Measurements from ENCODE around the gene NOSTRIN.
A peak's percentile ranks its signal among the peaks of the same experiment; 100 is the strongest.

Gene NOSTRIN

DNA sequence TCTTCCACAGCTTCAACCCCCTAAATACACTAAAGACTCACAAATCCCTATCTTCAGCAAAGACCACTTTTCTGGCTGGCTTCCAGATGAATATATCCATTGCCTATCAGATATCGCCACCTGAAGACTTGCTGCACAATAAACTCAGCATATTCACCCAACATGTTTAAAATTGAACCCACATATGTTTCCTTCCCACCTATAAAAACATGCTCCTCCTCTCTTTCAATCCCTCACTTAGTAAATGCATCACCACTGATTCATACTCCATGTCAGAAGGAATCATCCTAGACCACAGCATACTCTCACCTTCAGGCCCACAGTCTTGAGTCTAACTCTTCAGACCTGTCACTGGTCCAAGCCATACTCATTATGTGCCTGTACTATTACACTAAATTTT, 82.5 kb downstream of the NOSTRIN start:
- TF ChIP-seq, protein P1, sequence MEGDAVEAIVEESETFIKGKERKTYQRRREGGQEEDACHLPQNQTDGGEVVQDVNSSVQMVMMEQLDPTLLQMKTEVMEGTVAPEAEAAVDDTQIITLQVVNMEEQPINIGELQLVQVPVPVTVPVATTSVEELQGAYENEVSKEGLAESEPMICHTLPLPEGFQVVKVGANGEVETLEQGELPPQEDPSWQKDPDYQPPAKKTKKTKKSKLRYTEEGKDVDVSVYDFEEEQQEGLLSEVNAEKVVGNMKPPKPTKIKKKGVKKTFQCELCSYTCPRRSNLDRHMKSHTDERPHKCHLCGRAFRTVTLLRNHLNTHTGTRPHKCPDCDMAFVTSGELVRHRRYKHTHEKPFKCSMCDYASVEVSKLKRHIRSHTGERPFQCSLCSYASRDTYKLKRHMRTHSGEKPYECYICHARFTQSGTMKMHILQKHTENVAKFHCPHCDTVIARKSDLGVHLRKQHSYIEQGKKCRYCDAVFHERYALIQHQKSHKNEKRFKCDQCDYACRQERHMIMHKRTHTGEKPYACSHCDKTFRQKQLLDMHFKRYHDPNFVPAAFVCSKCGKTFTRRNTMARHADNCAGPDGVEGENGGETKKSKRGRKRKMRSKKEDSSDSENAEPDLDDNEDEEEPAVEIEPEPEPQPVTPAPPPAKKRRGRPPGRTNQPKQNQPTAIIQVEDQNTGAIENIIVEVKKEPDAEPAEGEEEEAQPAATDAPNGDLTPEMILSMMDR (IDR thresholded peaks at IDR 0.05; ENCODE audit: insufficient read depth, missing control alignments): no peak
- no peak for FAIRE-seq
- DNase-seq (ENCODE audit: insufficient read length, low spot score): no peak

DNA sequence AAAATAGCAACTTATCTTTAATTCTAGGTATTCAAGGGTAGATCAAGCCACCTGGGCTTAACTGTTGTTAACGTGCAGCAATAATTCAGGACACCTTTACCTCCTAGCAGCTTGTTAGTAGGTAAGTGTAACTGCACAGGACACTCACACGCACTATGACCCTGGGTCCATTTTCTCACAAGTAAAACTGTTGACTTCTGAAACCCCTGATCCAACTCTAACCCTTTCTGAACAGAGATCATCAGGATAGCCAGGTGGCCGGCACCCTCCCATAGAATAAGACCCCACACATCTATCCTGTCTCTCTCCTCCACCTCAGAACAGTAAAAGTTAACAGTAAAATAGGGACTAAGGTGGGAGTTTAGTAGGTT, 87.2 kb downstream of the NOSTRIN start:
- TF ChIP-seq, protein P1 (IDR thresholded peaks at IDR 0.05; ENCODE audit: insufficient read depth, missing control alignments): no peak
- FAIRE-seq: no peak
- DNase-seq (ENCODE audit: insufficient read length, low spot score): no peak

DNA sequence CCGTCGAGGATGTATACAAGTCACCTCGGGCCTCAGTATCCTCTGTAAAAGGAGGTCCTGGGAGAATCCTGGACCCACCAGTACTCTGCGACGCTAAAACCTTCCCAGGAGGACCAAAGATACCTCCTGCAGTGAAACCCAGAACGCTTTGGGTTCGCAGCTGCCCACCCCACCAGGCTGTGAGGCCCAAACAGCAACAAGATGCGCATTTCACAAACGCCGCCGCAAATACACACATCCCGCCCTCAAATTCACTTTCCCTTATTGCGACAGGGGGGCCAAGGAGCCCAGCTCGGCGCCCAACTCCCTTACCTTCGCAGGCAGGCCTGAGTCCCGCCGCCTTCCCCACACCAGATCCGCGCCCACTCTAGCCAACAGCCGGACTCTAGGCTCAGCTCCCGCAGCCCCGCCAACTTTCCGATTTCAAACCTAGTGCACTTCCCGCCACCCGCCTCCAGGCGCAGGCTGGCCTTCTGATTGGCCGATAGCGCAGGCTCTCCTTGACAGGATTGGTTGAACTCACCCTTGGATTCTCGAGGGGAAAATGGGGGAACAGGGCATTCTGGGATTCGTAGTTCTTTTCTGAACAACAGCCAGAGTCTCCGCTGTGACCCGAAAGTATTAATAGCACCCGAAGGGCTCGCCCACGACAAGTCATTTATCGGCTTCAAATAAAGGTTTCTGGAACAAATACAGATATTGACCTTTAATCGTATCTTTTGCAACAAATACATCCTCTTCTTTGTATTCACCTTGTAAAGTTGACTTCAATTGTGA, 87.8 kb downstream of the NOSTRIN start, which contains the start of gene SPC25:
Gene SPC25 (minus strand): TSS at position 425 of the 777 bp plus-strand sequence. CDS start 911 bp downstream, outside the sequence.
- DNase-seq (ENCODE audit: insufficient read length, low spot score): peak; percentile 89
- FAIRE-seq: peak; percentile 84
- TF ChIP-seq, protein P1 (IDR thresholded peaks at IDR 0.05; ENCODE audit: insufficient read depth, missing control alignments): no peak

DNA sequence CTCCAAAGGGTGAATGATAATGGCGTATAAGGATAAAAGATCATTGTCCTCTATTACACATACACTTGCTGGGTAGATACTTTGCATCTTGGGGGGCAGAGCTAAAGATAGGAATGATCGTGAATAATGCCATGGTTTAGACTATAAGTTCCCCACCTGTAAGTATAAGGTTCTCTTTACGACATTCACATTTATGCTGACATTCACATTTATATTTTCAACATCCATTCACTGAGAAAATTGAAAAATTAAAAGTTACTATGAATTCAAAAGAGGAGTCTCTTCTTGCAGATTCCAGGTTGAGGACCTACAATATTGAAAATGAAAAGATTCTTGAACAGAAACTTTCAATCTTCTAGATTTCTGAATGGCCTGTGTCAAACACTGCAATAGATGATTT, 89.9 kb downstream of the NOSTRIN start:
- FAIRE-seq (no peak), DNase-seq (ENCODE audit: insufficient read length, low spot score) (no peak)
- TF ChIP-seq, protein P1 (IDR thresholded peaks at IDR 0.05; ENCODE audit: insufficient read depth, missing control alignments): no peak

DNA sequence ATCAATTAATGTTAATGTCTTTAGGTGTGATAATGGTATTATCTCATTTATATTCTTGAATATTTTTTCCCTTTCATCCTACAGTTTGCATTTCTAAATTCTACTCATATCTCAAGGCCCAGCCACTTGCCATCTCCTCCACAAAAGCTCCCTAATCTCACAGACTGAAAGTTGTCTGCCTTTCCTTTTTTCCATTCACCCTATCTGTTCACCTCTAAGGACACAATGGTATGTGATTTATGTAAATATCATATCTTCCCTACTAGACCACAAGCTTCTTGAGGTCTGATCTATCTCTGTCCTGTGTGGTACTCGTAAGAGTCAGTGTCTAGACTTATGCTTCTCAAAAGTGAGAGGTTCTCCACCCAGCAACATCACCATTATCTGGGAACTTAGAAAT, 91.7 kb downstream of the NOSTRIN start:
- TF ChIP-seq, protein P1 (IDR thresholded peaks at IDR 0.05; ENCODE audit: insufficient read depth, missing control alignments): no peak
- DNase-seq (ENCODE audit: insufficient read length, low spot score) (no peak), FAIRE-seq (no peak)

DNA sequence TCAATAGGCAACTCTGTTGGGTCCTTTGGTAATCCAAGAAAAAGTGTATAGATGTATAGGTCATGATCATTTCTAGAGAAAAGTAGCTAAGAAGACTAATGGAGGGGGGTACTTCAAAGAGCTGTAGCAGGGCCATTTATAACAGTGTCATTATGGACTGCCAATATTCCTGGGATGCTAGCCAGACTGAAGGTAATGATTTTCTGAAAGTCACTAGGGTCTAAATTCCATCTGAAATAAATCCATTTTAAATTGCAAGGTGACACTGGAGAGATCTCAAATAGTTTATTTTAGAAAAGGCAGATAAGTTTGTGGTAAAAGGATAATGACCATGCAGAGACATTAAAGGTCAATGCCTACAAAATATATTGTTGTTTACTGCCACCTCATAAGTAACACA, 92.3 kb downstream of the NOSTRIN start:
- TF ChIP-seq, protein P1 (IDR thresholded peaks at IDR 0.05; ENCODE audit: insufficient read depth, missing control alignments): no peak
- DNase-seq (ENCODE audit: insufficient read length, low spot score) (no peak), FAIRE-seq (no peak)

DNA sequence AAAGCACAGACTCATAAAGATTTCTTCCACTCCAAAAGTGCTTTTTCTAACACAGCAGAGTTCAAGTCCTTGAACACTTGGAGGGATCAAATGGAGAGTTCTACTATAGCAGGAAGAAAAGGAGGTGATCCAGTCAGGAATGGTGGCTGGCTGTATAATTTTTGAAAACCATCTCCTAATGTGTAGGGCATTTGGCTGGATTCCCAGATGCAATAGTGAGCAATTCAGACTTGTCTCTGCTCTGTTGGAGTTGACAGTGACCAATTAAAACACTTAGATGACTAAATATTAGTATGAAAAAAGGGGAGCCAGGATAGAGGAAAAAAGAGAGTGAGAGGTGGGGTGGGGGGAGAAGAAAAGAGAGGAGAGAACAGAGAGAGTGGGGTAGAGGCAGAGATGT, 93.3 kb downstream of the NOSTRIN start:
- DNase-seq (ENCODE audit: insufficient read length, low spot score) (no peak), FAIRE-seq (no peak)
- TF ChIP-seq, protein P1 (IDR thresholded peaks at IDR 0.05; ENCODE audit: insufficient read depth, missing control alignments): no peak

Data from D721Med (cell line).